ENCODE results near the gene TNFAIP2.

DNA sequence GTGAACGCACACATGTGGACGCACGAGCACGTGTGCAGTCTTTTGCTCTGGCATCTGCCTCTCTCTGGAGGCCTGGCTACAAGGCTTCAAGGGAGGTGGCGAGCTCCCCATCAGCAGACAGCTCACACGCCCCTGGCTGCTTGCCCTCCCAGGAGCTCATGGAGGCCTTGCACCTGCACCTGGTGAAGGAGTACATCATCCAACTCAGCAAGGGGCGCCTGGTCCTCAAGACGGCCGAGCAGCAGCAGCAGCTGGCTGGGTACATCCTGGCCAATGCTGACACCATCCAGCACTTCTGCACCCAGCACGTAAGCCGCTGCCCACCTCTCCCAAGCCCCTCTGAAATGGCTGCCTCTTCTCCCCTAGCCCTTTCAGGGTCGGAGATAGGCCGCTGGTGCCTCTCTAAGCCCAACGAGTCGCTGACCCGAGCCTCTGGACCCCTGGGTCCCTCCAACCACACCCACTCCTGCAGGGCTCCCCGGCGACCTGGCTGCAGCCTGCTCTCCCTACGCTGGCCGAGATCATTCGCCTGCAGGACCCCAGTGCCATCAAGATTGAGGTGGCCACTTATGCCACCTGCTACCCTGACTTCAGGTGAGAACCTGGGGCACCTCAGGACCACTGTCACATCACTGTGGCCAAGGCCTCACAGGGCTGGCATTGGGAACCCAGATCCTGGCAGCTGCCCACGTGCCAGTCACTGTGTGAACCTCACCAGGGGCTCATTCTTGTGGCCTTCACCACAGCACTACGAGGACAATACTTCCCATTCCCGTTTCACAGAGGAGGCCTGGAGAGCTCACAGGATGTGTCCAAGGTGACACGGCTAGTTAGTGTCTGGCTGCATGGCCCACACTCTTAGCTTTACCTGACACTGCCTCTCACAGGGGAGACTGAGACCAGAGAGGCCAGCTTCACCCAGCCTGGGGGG is 10.2 kb downstream of the TNFAIP2 start:
- TF ChIP-seq CTCF (IDR thresholded peaks at IDR 0.05) (no peak), POLR2A (IDR thresholded peaks at IDR 0.05) (no peak), POLR2AphosphoS5 (IDR thresholded peaks at IDR 0.05) (no peak), EP300 (IDR thresholded peaks at IDR 0.05) (no peak)
